Midbrain (tissue), 1 donor: ENCODE data around the gene TATDN2.

Experiments used
- DNase-seq: peaks from one replicate; lab custom pipeline; 2025; lab: John Stamatoyannopoulos, UW

The TATDN2 gene

DNA sequence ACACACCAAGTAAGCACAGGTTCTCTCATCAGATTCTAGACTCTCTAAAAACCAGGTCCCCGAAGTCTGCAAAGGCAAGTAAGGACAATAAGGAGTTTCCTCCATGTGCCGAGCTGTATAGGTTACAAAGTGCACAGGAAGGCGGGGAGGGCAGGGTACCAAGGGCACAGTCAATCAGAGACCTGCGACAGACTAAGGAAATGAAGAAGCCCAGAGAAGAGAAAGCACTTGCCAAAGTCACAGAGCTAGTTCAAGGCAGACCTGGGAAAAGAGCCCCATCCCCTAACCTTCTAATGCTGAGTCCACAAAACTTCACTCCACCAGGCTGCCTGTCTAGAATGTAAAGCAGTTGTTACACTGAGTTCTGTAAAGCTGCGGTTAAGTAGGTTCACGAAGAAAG is 71.0 kb downstream of the TATDN2 start:
- DNase-seq = no peak

DNA sequence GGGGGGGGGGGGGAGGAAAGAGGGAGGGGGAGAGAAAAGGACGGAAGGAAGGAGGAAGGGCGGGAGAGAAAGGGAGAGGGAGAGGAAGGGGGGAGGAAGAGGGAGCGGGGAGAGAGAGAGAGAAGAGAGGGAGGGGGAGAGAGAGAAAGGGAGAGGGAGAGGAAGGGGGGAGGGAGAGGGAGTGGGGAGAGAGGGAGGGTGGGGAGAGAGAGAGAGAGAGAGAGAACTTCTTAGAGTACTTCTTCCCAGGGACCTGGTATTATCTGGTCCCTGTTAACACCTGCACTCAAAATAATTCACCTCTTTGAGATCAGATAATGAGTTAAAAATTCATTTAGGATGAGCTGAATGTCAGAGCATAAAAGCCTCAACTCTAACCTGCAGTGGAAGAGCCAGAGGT is 71.5 kb downstream of the TATDN2 start:
- DNase-seq = no peak

DNA sequence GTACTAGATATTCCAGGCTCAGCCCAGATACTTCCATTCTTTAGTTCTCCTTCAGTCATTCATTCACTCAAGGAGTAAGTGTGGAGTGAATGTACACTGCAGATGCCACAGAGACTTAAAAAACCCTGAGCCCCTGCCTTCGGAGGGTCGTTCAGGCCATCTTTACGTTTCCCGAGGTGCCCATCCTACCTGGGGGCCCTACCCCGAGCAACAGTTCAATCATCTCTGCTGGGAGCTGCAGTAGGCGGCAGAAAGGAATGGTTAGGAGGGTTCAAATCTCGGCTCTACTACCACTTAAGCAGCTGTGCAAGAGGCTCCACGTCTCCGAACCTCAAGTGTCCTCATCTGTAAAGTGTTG is 72.0 kb downstream of the TATDN2 start:
- no peak for DNase-seq

- no peak for DNase-seq
Observed at GRCh38 chr3:10321630-10322351, 73.5 kb downstream of the TATDN2 start.

DNA sequence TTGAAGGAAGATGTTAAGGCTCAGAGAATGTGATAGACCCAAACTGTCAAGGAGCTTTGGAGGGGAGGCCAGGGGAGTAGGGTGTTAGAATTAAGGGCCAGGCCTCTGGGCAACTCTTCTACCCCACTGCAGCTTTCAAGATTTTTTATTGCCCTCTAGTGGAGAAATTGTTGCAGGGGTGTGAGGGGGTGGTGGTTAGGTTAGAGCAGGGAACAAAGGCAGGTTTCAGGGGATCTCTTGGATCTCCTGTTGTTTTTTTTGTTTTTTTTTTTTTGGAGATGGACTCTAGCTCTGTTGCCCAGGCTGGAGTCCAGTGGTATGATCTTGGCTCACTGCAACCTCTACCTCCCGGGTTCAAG is 74.1 kb downstream of the TATDN2 start:
- no peak for DNase-seq

DNA sequence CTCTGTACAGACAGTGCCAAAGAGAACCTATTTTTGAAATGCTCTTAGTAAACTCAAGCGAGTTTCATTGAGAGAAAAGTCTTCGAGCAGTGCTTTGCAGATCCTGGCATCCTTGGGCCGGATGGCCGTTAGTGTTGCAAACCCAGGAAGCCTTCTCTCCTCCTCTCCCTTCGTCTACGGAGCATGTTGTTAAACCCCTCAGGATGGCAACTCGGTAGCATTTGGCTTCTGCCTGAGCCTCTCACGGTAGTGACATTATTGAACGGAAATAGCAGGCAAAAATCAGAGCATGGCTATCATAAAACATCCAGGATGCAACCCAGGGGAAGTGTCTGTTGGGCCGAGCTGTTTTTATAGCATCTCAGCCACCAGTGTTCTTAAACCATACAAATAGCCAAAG is 79.3 kb downstream of the TATDN2 start:
- DNase-seq = no peak

DNA sequence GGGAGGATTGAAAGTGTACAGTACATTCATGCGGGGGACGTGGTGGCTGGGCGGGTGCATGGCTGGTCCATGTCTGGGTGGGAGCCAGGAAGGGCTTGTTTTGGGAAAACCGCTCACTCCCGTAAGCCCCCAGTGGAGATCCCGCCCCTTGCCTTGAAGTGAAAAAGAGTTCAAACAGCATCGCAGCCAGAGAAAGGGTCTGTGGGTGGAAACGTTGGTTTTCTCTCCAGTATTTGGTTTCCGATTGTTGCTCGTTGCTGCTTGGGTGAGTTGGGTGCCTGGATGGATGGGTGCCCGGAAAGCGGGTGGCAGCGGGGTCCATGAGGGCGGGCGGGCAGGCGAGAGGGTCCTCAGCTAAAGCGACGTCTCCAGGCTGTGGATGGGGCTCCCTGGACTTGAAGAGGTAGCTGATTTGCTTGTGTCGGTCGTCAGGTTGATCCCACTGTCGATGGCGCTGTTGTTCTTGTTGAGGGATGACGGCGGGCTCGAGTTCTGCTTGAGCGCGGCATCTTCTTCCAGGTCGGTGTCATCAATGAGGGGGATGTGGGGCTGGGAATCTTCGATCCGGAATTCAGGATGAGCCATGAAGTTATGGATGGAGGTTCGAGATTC is 80.3 kb downstream of the TATDN2 start:
- DNase-seq = no peak

DNA sequence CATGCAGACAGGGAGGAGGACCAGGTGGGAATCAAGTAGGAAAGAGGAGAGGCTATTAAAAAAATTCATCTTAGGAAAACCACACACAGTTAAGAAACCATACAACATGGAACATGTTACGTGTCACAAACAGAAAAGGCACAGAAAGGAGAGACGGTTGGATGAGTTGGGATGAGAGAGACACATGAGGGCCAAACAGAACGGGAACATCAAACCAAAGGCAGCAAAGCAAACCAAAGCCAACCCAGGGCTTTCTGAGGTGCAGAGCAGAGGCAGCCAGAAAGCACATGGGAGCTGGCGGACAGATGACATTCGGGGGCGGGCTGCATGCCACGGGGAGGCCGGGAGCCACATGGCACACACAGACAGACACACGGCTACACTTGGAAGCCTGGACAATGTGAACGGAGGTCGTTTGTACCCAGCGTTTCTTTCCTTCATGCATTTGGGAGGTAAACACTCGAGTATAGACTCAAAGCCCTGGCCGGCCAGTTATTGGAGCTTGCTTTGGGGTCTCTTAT is 81.3 kb downstream of the TATDN2 start:
- DNase-seq = no peak

GRCh38 chr3:10330319-10330718 is 82.1 kb downstream of the TATDN2 start:
- no peak for DNase-seq
